Smooth muscle cell (in vitro differentiated cells): ENCODE results near the gene CHMP1A. TPM values are rescaled to one million over a fixed set of nuclear protein-coding genes. Genes with fewer than 3 reads are reported as not detected.

ENCODE experiments used
- DNase-seq: peaks from one replicate; lab custom pipeline; 2025; ENCODE audit not compliant: unreplicated experiment; lab: John Stamatoyannopoulos, UW
- H2AFZ ChIP-seq: fragments of 200-600 bp; sonication (generic); 2 replicates; pipeline ENCODE4 v1.6.0; 2016; ENCODE audit warnings: antibody characterized with exemption, low read depth, mild to moderate bottlenecking
- H3F3A ChIP-seq: fragments of 200-600 bp; sonication (generic); 2 replicates; pipeline ENCODE4 v1.6.0; 2017; ENCODE audit warnings: antibody characterized with exemption, low read depth
- H3K27ac ChIP-seq: fragments of 200-600 bp; sonication (generic); 2 replicates; pipeline ENCODE4 v1.5.1; 2016; ENCODE audit warnings: low read depth, mild to moderate bottlenecking
- H3K27me3 ChIP-seq: fragments of 200-600 bp; sonication (generic); 2 replicates; pipeline ENCODE4 v1.6.1; 2016; ENCODE audit warnings: low read depth, mild to moderate bottlenecking
- H3K36me3 ChIP-seq: fragments of 200-600 bp; sonication (generic); 2 replicates; pipeline ENCODE4 v1.5.1; 2016; ENCODE audit warnings: low read depth
- H3K4me1 ChIP-seq: fragments of 200-600 bp; sonication (generic); 2 replicates; pipeline ENCODE4 v1.5.1; 2016; ENCODE audit warnings: low read depth
- H3K4me2 ChIP-seq: fragments of 200-600 bp; sonication (generic); 2 replicates; pipeline ENCODE4 v1.6.0; 2016; ENCODE audit warnings: mild to moderate bottlenecking
- H3K4me3 ChIP-seq: fragments of 200-600 bp; sonication (generic); 2 replicates; pipeline ENCODE4 v1.5.1; 2016; ENCODE audit warnings: mild to moderate bottlenecking
- H3K79me2 ChIP-seq: fragments of 200-600 bp; sonication (generic); 2 replicates; pipeline ENCODE4 v1.6.0; 2016; ENCODE audit warnings: low read depth, mild to moderate bottlenecking
- H3K9ac ChIP-seq: fragments of 200-600 bp; sonication (generic); 2 replicates; pipeline ENCODE4 v1.6.0; 2016; ENCODE audit warnings: low read depth
- H3K9me3 ChIP-seq: fragments of 200-600 bp; sonication (generic); replicated peaks from 2 replicates; pipeline ENCODE4 v1.5.1; 2016; ENCODE audit warnings: low read depth
- H4K20me1 ChIP-seq: fragments of 200-600 bp; sonication (generic); 2 replicates; pipeline ENCODE4 v1.6.0; 2016; ENCODE audit warnings: low read depth
- WGBS: methylation state at CpG from one replicate; pipeline ENCODE4 v1.1.7; 2016; ENCODE audit warnings: low lambda C conversion rate; 5-methylcytosine and 5-hydroxymethylcytosine counted together
- polyA plus RNA-seq: library from polyadenylated mRNA; unstranded; fragments of >200 nt; fragmentation: Nextera tagmentation; extraction: Ambion mirVana; gene quantifications from 2 replicates; pipeline ENCODE4 v1.2.1, GENCODE V29; 2016
- total RNA-seq: library from RNA; depleted of rRNA; stranded (reverse); fragments of >200 nt; gene quantifications from 2 replicates; pipeline ENCODE4 v1.2.3, GENCODE V29; 2014
- TF ChIP-seq, protein P1 (sequence below): fragments of 200-600 bp; sonication (generic); IDR thresholded peaks from 2 replicates; pipeline ENCODE4 v1.5.1; 2017; ENCODE audit warnings: borderline replicate concordance, mild to moderate bottlenecking, antibody characterized with exemption; ENCODE audit not compliant: insufficient read depth, poor library complexity, severe bottlenecking

The CHMP1A gene
- total and polyA plus RNA-seq, 2 experiments from 2014 or later: 40.0 to 68.4 TPM

DNA sequence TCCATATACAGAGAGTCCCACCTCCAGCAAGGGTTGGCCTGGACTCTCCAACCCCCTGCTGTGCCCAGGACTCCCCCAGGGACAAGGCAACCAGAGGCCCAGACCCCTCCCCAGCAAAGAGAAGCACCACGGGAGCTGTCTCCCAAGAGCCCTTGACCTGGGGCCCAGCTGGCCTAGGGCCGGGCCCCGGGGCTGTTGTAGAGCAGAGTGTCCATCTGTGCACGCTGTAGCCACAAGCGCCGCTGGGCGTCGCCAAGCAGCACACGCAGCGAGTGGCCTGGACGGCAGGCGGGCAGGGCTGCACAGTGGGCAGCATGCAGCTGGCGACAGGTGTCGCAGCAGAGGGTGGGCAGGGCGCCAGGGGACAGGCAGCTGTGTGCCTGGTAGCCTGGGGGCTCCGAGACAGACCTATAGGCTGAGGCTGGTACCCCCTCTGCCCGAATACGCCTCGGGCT is 39.7 kb upstream of the CHMP1A start:
- no peak for DNase-seq

DNA sequence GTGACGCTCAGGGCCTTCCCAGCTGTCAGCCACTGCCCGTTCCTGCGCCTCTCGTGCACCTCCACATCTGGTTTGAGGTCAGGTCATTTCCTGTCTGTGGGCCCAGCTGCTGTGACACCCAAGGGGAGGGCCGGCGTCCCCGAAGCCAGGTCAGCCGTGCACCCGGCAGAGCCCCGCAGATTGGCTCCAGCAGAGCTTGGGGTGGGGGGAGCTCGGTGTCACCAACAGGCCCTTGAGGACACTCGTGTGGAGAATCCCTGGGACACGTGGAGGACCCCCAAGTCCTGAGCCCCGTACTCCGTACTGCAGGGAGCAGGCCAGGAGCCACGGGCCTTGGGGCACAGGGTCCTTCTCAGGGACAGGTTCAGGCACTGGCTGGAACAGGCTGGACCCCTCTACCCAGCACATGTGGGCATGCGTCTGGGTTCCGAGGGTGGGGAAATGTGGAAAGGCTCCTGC is 39.2 kb upstream of the CHMP1A start:
- H4K20me1 ChIP-seq: peaks cover 21% of the 10 kb centered on the region
- no peak for DNase-seq

More for the DNA sequence above, 39.7 kb upstream of the CHMP1A start:
- no peak overlapping the region for H3K4me3 ChIP-seq
- H3K9ac ChIP-seq: no peak overlapping the region
- H3K79me2 ChIP-seq: peaks cover 3% of the 10 kb centered on the region
- no peaks in the 10 kb centered on the region for H3F3A ChIP-seq
- H3K27me3 ChIP-seq: no peaks in the 10 kb centered on the region
- H2AFZ ChIP-seq: no peak overlapping the region
- TF ChIP-seq, protein P1, sequence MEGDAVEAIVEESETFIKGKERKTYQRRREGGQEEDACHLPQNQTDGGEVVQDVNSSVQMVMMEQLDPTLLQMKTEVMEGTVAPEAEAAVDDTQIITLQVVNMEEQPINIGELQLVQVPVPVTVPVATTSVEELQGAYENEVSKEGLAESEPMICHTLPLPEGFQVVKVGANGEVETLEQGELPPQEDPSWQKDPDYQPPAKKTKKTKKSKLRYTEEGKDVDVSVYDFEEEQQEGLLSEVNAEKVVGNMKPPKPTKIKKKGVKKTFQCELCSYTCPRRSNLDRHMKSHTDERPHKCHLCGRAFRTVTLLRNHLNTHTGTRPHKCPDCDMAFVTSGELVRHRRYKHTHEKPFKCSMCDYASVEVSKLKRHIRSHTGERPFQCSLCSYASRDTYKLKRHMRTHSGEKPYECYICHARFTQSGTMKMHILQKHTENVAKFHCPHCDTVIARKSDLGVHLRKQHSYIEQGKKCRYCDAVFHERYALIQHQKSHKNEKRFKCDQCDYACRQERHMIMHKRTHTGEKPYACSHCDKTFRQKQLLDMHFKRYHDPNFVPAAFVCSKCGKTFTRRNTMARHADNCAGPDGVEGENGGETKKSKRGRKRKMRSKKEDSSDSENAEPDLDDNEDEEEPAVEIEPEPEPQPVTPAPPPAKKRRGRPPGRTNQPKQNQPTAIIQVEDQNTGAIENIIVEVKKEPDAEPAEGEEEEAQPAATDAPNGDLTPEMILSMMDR: no peak
- no peak overlapping the region for H3K4me2 ChIP-seq
- H3K36me3 ChIP-seq: no peaks in the 10 kb centered on the region
- WGBS: 99% methylated on average over 14 of the region's 19 CpGs
- no peak overlapping the region for H3K27ac ChIP-seq
- peaks cover 21% of the 10 kb centered on the region for H4K20me1 ChIP-seq
- no peaks in the 10 kb centered on the region for H3K9me3 ChIP-seq
- H3K4me1 ChIP-seq: peaks cover 12% of the 10 kb centered on the region

DNA sequence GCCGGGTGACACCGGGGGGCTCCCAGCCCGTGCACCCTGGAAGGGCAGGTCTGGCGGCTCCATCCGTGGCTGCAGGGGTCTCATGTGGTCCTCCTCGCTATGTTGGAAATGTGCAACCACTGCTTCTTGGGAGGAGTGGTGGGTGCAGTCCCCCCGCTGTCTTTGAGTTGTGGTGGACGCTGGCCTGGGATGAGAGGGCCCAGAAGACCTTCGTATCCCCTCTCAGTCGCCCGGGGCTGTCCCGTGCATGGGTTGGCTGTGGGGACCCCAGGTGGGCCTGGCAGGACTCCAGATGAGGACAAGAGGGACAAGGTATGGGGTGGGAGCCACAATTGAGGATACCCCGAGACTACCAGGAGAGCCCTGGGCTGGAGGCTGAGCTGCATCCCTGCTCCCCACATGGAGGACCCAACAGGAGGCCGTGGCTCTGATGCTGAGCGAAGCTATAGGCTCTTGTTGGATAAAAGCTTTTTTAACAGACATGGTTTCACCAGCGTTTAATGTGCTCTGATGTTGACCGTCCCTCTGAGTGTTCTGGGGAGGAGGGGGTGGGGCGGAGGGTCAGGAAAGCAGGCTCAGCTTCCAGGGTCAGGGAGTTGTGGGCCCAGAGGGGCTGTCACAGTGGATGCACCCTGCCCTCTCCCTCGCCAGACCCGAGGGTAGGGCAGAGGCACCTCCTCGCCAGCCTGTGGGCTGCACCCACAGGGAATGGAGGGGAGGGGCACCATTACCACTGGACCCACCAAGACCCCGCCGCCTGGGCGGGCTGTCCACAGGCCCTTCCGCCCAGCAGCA is 38.6 kb upstream of the CHMP1A start:
- no peaks in the 10 kb centered on the region for H3K36me3 ChIP-seq
- no peaks in the 10 kb centered on the region for H3F3A ChIP-seq
- H2AFZ ChIP-seq: no peak overlapping the region
- no peak overlapping the region for H3K9ac ChIP-seq
- no peaks in the 10 kb centered on the region for H3K27me3 ChIP-seq
- H3K27ac ChIP-seq: no peak overlapping the region
- DNase-seq: no peak
- peaks cover 3% of the 10 kb centered on the region for H3K79me2 ChIP-seq
- TF ChIP-seq, protein P1: no peak
- H3K4me3 ChIP-seq: no peak overlapping the region
- no peaks in the 10 kb centered on the region for H3K9me3 ChIP-seq
- H4K20me1 ChIP-seq: peaks cover 21% of the 10 kb centered on the region
- H3K4me2 ChIP-seq: no peak overlapping the region
- 90% methylated on average over 24 of the region's 25 CpGs for WGBS
- peaks cover 12% of the 10 kb centered on the region for H3K4me1 ChIP-seq

More for the DNA sequence above, 39.2 kb upstream of the CHMP1A start:
- H3K4me3 ChIP-seq: no peak overlapping the region
- H3F3A ChIP-seq: no peaks in the 10 kb centered on the region
- no peak overlapping the region for H3K4me2 ChIP-seq
- no peaks in the 10 kb centered on the region for H3K27me3 ChIP-seq
- no peak overlapping the region for H2AFZ ChIP-seq
- H3K79me2 ChIP-seq: peaks cover 3% of the 10 kb centered on the region
- no peaks in the 10 kb centered on the region for H3K36me3 ChIP-seq
- H3K4me1 ChIP-seq: peaks cover 12% of the 10 kb centered on the region
- H3K9ac ChIP-seq: no peak overlapping the region
- TF ChIP-seq, protein P1: no peak
- H3K27ac ChIP-seq: no peak overlapping the region
- H3K9me3 ChIP-seq: no peaks in the 10 kb centered on the region
- WGBS: 94% methylated on average over 18 of the region's 18 CpGs
